ENCODE results near the gene LATS1. TPM values are rescaled to one million over a fixed set of nuclear protein-coding genes. Genes with fewer than 3 reads are reported as not detected.

Gene LATS1
- total RNA-seq, 6 experiments from 2014 or later, result 9.5 to 16.6 (median 10.9) TPM

- H3K36me3 ChIP-seq, result peaks cover 0 to 49% (median 17%) of the 10 kb centered on the region in 4 donors
- no peak overlapping the region for H3K27ac ChIP-seq
- H3K9me3 ChIP-seq, result no peaks in the 10 kb centered on the region
- TF ChIP-seq POLR2A (IDR thresholded peaks at IDR 0.05) (no peak), CTCF (IDR thresholded peaks at IDR 0.05) (no peak)
- H3K4me3 ChIP-seq, result no peak overlapping the region
- intact Hi-C loops (cut with DNase I), result no loop called here
- H3K27me3 ChIP-seq, result no peaks in the 10 kb centered on the region
- no peaks in the 10 kb centered on the region for H3K4me1 ChIP-seq
- ATAC-seq (peak in 2 of 4 donors; percentile 21 to 53), DNase-seq (no peak)
- 77% methylated on average over 4 of the region's 5 CpGs for WGBS (ENCODE audit: insufficient coverage, low coverage, low lambda C conversion rate, missing lambda C conversion rate)
These were observed 10.8 kb upstream of the LATS1 start for GRCh38 chr6:149728499-149729234.

DNA sequence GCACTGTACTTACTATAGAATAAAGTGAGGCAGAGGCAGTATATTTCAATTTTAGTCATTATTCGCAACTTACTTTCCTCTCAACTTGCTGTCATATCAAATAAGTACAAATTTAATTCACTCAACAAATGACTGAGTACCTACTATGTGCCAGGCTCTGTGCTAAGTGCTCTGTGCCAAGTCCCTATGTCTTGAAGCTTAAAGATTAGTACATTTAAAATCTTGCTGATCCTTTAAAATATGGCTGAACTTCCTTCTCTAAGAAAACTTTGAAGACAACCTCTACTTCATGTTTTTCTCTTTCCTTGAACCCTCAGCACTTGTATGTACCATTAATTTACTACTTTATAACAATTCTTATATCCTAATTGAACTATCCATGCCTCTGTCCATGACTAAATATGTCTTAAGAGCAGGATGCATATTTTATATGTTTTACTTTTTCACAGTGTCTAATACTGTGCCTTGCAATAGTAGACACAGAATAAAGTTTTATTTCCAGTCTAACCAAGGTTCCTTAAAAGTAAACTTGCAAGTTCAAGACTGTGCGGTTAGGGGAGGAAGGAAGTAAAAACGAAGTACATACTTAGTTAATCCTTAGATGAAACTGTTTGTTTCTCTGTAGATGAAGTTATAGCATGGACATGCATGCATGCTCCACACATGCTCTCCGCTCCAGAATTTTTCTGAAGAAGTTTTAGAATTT lies 10.0 kb upstream of the LATS1 start:
- Histone ChIP-seq H3K4me1 (no peaks in the 10 kb centered on the region), H3K27me3 (no peaks in the 10 kb centered on the region), H3K27ac (no peak overlapping the region), H3K4me3 (no peak overlapping the region), H3K9me3 (no peaks in the 10 kb centered on the region), H3K36me3 (peaks cover 0 to 49% (median 14%) of the 10 kb centered on the region in 4 donors)
- DNase-seq (no peak), ATAC-seq (peak in 2 of 4 donors; percentile 28 to 54)
- 73% methylated on average over 4 of the region's 4 CpGs for WGBS (ENCODE audit: insufficient coverage, low coverage, low lambda C conversion rate, missing lambda C conversion rate)
- intact Hi-C loops (cut with DNase I), result no loop called here
- TF ChIP-seq POLR2A (IDR thresholded peaks at IDR 0.05) (no peak), CTCF (IDR thresholded peaks at IDR 0.05) (no peak)

DNA sequence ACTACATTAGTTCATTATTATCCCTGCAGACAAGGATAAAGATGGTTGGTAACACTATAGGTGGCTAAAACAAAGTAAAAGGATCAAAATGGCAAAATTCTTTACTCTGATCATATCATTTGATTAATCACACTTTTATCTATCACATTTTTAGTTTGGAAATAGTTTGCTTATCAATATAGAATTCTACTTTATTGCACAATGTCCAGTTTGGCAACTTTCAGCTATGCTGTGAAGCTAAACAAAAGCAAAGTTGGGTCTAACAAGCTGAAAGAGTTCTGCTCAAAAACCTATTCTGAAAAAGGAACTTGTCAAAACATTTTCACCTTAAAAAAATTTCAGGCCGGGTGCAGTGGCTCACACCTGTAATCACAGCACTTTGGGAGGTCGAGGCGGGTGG lies 7.9 kb upstream of the LATS1 start:
- Histone ChIP-seq H3K27me3 (no peaks in the 10 kb centered on the region), H3K27ac (no peak overlapping the region), H3K36me3 (peaks cover 0 to 38% (median 9%) of the 10 kb centered on the region in 4 donors), H3K4me1 (no peaks in the 10 kb centered on the region), H3K4me3 (no peak overlapping the region), H3K9me3 (no peaks in the 10 kb centered on the region)
- DNase-seq, result no peak
- ATAC-seq, result no peak
- TF ChIP-seq CTCF (IDR thresholded peaks at IDR 0.05) (no peak), POLR2A (IDR thresholded peaks at IDR 0.05) (no peak)
- intact Hi-C loops (cut with DNase I), result no loop called here
- 85% methylated on average over 3 of the region's 3 CpGs for WGBS (ENCODE audit: insufficient coverage, low coverage, low lambda C conversion rate, missing lambda C conversion rate)

GRCh38 chr6:149723771-149724417 lies 6.0 kb upstream of the LATS1 start:
- WGBS (ENCODE audit: insufficient coverage, low coverage, low lambda C conversion rate, missing lambda C conversion rate), result 41% methylated on average over 9 of the region's 10 CpGs
- no peaks in the 10 kb centered on the region for H3K9me3 ChIP-seq
- no peaks in the 10 kb centered on the region for H3K4me1 ChIP-seq
- intact Hi-C loops (cut with DNase I), result no loop called here
- H3K36me3 ChIP-seq, result peaks cover 0 to 19% (median 2%) of the 10 kb centered on the region in 4 donors
- no peak overlapping the region for H3K27ac ChIP-seq
- peak in 2 of 3 donors; percentile 25 to 56 for DNase-seq
- no peaks in the 10 kb centered on the region for H3K27me3 ChIP-seq
- no peak overlapping the region for H3K4me3 ChIP-seq
- TF ChIP-seq POLR2A (IDR thresholded peaks at IDR 0.05) (no peak), CTCF (IDR thresholded peaks at IDR 0.05) (peak; percentile 57 to 88 (median 80))
- peak; percentile 93 to 99 (median 98) for ATAC-seq
